AG04450 (cell line): ENCODE results near the gene C1QTNF6. TPM values are rescaled to one million over a fixed set of nuclear protein-coding genes. Genes with fewer than 3 reads are reported as not detected.

Experiments used
- CTCF ChIA-PET: fragments of 300-600, 350-600 bp; formaldehyde crosslinking; extraction: SDS; loops from one replicate; lab custom pipeline; 2022; ENCODE audit warnings: antibody characterized with exemption, inconsistent platforms; lab: Charles Lee
- POLR2A ChIA-PET: fragments of 350-600 bp; formaldehyde crosslinking; extraction: SDS; loops from one replicate; lab custom pipeline; 2021; ENCODE audit warnings: antibody characterized with exemption, inconsistent platforms; lab: Yijun Ruan, JAX
- DNase-seq: peaks from one replicate; pipeline ENCODE4 v3.0.0-alpha.2; 2011; ENCODE audit warnings: low read depth, low spot score
- H3K27ac ChIP-seq: one replicate; pipeline ENCODE4 v1.5.1; 2012; ENCODE audit warnings: low read depth, low read length, control low read depth
- H3K27me3 ChIP-seq: one replicate; pipeline ENCODE4 v1.6.0; 2012; ENCODE audit warnings: low read length; ENCODE audit not compliant: control insufficient read depth, insufficient read depth
- H3K4me3 ChIP-seq: 2 replicates; pipeline ENCODE4 v1.5.1; 2011; ENCODE audit warnings: mild to moderate bottlenecking, low read depth, low read length, control low read depth
- H3K9me3 ChIP-seq: 2 replicates; pipeline ENCODE4 v1.5.1; 2012; ENCODE audit warnings: low read length; ENCODE audit not compliant: control insufficient read depth, insufficient read depth
- polyA plus RNA-seq: library from polyadenylated mRNA; depleted of rRNA; stranded (reverse); fragments of >200 nt; gene quantifications from 2 replicates; pipeline ENCODE4 v1.2.3, GENCODE V29; 2011
- TF ChIP-seq, protein P1 (sequence below): IDR thresholded peaks from 2 replicates; pipeline ENCODE4 v1.5.1; 2011; ENCODE audit warnings: low read depth, low read length, control low read depth, inconsistent platforms

C1QTNF6 gene
- polyA plus RNA-seq, 1 experiment = 8.2 TPM

DNA sequence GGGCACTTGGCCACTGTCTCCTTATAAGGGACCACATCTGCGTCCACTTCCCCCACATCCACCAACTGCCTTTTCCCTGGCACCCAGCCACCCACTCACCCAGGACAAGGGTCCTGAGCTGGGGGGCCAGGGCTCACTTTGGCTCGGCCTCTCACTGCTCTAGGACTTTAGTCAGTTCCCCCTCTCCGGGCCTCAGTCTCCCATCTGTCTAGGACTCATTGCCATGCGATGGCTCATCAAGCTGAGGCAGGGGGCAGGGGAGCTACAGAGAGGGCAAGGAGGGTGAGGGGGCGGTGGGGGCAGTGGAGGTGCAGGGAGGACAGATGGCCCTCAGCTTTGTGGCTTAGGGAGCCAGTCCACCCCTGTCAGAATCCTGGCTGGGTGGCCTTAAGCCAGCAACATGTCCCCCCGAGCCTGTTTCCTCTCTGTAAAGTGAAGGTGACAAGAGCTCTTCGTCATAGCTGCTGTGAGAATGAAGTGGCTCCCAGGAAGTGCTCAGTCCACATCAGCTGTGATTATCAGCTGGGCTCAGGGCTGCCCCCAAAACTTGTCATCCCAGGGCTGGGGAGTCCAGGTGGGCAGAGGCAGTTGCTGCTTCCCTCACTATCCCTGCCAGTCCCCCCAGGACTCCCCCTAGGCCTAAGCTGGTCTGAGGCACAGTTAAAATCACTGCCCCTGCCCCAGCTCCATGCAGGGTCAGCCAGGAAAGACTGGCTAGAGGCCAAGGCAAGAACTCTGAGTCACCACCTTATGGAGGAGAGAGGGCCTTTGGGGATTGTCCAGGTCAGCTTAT is 41.2 kb upstream of the C1QTNF6 start:
- peak; percentile 61 for DNase-seq
- ChIA-PET POLR2A (interaction anchor here (0.6 to 0.8 kb wide), 4 partner anchors 15 to 345 kb away, joined by 3 to 6 read pairs (median 4); partner anchors contain the start of gene CDC42EP1), CTCF (interaction anchor here (1.0 to 1.5 kb wide), 6 partner anchors 15 to 38 kb away, joined by 3 to 7 read pairs (median 4); partner anchors contain the start of gene RAC2)
- Histone ChIP-seq H3K27ac (peak overlapping the region; percentile 52), H3K4me3 (no peak overlapping the region), H3K27me3 (no peaks in the 10 kb centered on the region), H3K9me3 (no peaks in the 10 kb centered on the region)
- TF ChIP-seq, protein P1, sequence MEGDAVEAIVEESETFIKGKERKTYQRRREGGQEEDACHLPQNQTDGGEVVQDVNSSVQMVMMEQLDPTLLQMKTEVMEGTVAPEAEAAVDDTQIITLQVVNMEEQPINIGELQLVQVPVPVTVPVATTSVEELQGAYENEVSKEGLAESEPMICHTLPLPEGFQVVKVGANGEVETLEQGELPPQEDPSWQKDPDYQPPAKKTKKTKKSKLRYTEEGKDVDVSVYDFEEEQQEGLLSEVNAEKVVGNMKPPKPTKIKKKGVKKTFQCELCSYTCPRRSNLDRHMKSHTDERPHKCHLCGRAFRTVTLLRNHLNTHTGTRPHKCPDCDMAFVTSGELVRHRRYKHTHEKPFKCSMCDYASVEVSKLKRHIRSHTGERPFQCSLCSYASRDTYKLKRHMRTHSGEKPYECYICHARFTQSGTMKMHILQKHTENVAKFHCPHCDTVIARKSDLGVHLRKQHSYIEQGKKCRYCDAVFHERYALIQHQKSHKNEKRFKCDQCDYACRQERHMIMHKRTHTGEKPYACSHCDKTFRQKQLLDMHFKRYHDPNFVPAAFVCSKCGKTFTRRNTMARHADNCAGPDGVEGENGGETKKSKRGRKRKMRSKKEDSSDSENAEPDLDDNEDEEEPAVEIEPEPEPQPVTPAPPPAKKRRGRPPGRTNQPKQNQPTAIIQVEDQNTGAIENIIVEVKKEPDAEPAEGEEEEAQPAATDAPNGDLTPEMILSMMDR = no peak

DNA sequence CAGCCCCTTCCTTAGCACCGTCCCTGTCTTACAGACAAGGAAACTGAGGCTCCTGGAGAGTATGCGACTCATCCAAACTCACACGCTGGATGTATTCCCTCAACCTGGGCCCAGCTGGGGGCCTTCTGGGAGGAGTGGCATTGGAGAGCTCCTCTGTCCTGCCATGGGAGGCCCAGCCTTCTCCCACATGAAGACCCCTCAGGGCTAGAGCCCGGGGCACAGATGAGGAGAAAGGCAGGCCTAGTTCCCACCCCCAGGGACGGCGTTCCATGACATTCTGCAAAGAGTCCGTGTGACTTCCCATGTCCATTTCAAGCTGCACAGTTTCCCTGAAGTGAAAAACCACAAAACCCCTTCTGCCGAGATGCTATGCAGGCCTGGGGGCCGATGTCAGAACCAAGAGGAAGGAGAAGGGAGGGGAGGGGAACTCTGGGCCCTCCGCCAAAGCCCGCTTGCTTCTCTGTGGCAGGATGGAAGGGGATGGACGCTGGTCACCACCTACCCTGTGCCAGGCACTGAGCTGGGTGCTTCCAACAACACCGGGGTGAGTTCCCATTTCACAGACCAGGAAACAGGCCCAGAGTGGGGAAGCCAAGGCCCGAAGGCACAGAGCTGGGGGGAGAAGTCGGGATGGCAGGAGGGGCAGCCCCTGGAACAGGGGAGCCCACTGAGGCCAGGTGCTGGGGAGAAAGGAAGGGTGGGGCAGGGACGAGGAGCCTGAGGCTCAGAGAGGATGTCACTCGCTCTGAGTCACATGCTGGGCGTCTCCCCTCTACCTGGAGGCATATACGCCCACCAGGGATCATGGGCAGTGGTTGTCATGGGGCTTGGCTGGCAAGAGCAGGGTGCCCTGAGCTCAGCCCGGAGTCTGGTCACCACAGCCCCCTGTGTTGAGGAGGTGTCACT is 40.3 kb upstream of the C1QTNF6 start:
- DNase-seq = no peak
- CTCF ChIA-PET = interaction anchor here (1.0 to 1.5 kb wide), 4 partner anchors 31 to 39 kb away, joined by 4 to 7 read pairs (median 4); no protein-coding TSS in a partner anchor
- Histone ChIP-seq H3K27me3 (no peaks in the 10 kb centered on the region), H3K4me3 (no peak overlapping the region), H3K27ac (no peak overlapping the region), H3K9me3 (no peaks in the 10 kb centered on the region)
- POLR2A ChIA-PET = interaction anchor here (0.6 kb wide), 1 partner anchor 142 kb away, joined by 3 read pairs; no protein-coding TSS in a partner anchor
- TF ChIP-seq, protein P1 = no peak

DNA sequence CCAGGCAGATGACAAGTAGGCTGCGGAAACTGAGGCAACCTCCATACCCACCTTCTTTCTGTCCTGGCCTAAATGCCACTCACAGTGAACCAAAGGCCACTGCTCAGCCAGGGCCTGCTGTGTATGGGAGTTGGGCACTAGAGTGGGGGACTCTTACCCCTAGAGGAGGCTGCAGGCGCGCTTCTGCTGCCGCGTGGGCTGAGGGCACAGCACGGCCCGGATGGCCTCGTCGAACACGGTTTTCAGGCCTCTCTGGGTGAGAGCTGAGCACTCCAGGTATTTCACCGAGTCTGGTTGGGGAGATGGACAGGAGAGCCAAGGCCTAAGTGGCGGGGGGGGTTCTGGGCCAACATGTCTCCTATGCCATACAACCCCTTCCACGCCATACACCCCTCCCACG is 38.5 kb upstream of the C1QTNF6 start:
- CTCF ChIA-PET = interaction anchor here (1.2 kb wide), 1 partner anchor 35 kb away, joined by 4 read pairs; no protein-coding TSS in a partner anchor
- no peaks in the 10 kb centered on the region for H3K27me3 ChIP-seq
- H3K27ac ChIP-seq = no peak overlapping the region
- H3K4me3 ChIP-seq = no peak overlapping the region
- no peaks in the 10 kb centered on the region for H3K9me3 ChIP-seq
- POLR2A ChIA-PET = no interaction called here
- no peak for DNase-seq
- TF ChIP-seq, protein P1 = no peak

DNA sequence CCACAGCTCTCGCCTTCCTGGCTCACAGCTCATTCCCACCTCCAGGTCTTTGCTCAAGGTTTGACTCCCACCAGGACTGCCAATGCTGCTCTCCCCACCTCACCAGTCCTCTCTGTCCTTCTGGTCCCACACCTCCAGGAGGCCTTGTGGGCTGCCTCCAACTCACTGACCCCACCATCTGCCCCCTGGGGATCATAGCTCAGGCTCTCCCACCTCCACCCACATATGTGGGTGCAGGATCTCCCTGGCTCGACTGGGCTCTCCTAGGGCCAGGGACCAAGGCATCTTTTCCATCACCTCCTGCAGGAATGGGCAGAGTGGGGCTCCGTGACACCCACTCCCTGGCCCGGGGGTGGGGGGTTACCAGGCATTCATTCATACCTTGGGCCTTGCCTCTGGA is 38.0 kb upstream of the C1QTNF6 start:
- Histone ChIP-seq H3K4me3 (no peak overlapping the region), H3K27ac (no peak overlapping the region), H3K27me3 (no peaks in the 10 kb centered on the region), H3K9me3 (peaks cover 4% of the 10 kb centered on the region)
- no peak for DNase-seq
- TF ChIP-seq, protein P1 = no peak
- CTCF ChIA-PET = interaction anchor here (1.1 to 2.1 kb wide), 3 partner anchors 27 to 59 kb away, joined by 3 to 6 read pairs (median 4); no protein-coding TSS in a partner anchor
- POLR2A ChIA-PET = no interaction called here
